Testis (tissue), 2 donors: ENCODE measurements around the gene LHCGR.

Experiments used
- POLR2A ChIP-seq: fragments of 450-650 bp; IDR thresholded peaks from one replicate; pipeline ENCODE4 v1.6.1; 2017; ENCODE audit warnings: antibody characterized with exemption, mild to moderate bottlenecking, moderate library complexity
- TF ChIP-seq, protein P1 (sequence below), 3 experiments: fragments of 450-650 bp in 2 of 3; fragments of 200-600 bp in 1 of 3; sonication (generic) in 1 of 3; IDR thresholded peaks; one replicate each; pipeline ENCODE4 v1.5.1; 2016 to 2019; ENCODE audit warnings: antibody characterized with exemption in 3 of 3, mild to moderate bottlenecking in 2 of 3, moderate library complexity in 1 of 3

DNA sequence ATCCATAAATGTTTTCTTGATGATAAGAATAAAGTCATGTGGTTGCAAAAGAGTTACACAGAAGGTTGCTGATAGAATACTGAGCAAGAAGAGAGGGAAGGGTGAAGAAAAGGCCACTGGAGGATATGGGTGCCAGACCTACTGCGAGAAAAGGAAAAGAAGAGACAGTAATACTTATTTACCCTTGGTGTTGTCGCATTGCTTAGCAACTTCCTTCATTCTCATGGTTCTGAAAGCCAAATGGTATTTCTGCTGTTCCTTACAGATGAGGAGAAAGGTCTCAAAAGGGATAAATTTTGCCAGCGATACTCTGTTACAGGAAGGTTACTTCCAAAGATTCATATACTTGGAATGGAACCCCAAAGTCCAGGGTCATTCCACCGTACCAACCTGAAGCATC is 62.5 kb downstream of the LHCGR start:
- TF ChIP-seq, protein P1, sequence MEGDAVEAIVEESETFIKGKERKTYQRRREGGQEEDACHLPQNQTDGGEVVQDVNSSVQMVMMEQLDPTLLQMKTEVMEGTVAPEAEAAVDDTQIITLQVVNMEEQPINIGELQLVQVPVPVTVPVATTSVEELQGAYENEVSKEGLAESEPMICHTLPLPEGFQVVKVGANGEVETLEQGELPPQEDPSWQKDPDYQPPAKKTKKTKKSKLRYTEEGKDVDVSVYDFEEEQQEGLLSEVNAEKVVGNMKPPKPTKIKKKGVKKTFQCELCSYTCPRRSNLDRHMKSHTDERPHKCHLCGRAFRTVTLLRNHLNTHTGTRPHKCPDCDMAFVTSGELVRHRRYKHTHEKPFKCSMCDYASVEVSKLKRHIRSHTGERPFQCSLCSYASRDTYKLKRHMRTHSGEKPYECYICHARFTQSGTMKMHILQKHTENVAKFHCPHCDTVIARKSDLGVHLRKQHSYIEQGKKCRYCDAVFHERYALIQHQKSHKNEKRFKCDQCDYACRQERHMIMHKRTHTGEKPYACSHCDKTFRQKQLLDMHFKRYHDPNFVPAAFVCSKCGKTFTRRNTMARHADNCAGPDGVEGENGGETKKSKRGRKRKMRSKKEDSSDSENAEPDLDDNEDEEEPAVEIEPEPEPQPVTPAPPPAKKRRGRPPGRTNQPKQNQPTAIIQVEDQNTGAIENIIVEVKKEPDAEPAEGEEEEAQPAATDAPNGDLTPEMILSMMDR (IDR thresholded peaks at IDR 0.05), result no peak
- no peak for TF ChIP-seq POLR2A
